H1 (cell line): ENCODE data around the gene ZFP36L2. TPM values are rescaled to one million over a fixed set of nuclear protein-coding genes. Genes with fewer than 3 reads are reported as not detected.

ENCODE experiments used
- CTCF ChIA-PET: fragments of 300-600 bp; sonication (Branson Sonifier 250); formaldehyde crosslinking; loops from one replicate; lab custom pipeline; 2021; ENCODE audit not compliant: partially characterized antibody; lab: Charles Lee
- POLR2A ChIA-PET: fragments of 300-600 bp; sonication (Branson Sonifier 250); formaldehyde crosslinking; loops from one replicate; lab custom pipeline; 2021; ENCODE audit warnings: inconsistent platforms; ENCODE audit not compliant: partially characterized antibody; lab: Charles Lee
- DNase-seq, 2 experiments: peaks; one replicate each; pipeline versions ENCODE4 v3.0.0 to v3.0.0-alpha.2; 2010 to 2022; ENCODE audit warnings: low spot score in 2 of 2, low read depth in 1 of 2, mixed read lengths in 1 of 2
- FAIRE-seq: peaks from 2 replicates; lab custom pipeline; 2011; peaks lifted over from hg19 to GRCh38; lab: Jason Lieb, UNC
- H2AFZ ChIP-seq: 2 replicates; pipeline ENCODE4 v1.8.1; 2012; ENCODE audit warnings: low read length, inconsistent platforms
- H2AK5ac ChIP-seq: 2 replicates; pipeline ENCODE4 v1.6.1; 2013; ENCODE audit warnings: low read depth, low read length
- H2BK120ac ChIP-seq: replicated peaks from 2 replicates; pipeline ENCODE3; 2013; ENCODE audit warnings: low read depth, low read length, inconsistent platforms
- H2BK12ac ChIP-seq: 2 replicates; pipeline ENCODE4 v1.6.1; 2013; ENCODE audit warnings: low read depth, low read length
- H2BK15ac ChIP-seq: 2 replicates; pipeline ENCODE4 v1.6.1; 2013; ENCODE audit warnings: low read length
- H2BK20ac ChIP-seq: 2 replicates; pipeline ENCODE4 v1.6.1; 2013; ENCODE audit warnings: low read length
- H2BK5ac ChIP-seq: 2 replicates; pipeline ENCODE4 v1.6.1; 2013; ENCODE audit warnings: low read depth, low read length
- H3K14ac ChIP-seq: 2 replicates; pipeline ENCODE4 v1.6.1; 2013; ENCODE audit warnings: inconsistent platforms; ENCODE audit not compliant: insufficient read length
- H3K18ac ChIP-seq: 2 replicates; pipeline ENCODE4 v1.6.1; 2013; ENCODE audit warnings: low read length; ENCODE audit errors: extremely low read depth
- H3K23ac ChIP-seq: 2 replicates; pipeline ENCODE4 v1.6.1; 2013; ENCODE audit warnings: inconsistent platforms; ENCODE audit not compliant: insufficient read length
- H3K23me2 ChIP-seq: 2 replicates; pipeline ENCODE4 v1.6.1; 2013; ENCODE audit warnings: low read depth, low read length
- H3K27ac ChIP-seq: 2 replicates; pipeline ENCODE4 v1.6.1; 2011; ENCODE audit warnings: low read depth, low read length, inconsistent platforms
- H3K27me3 ChIP-seq, 4 experiments: replicated peaks in 1 of 4; 1 replicate in 1 of 4; 2 replicates in 3 of 4; pipeline versions ENCODE4 v1.6.1 to v1.8.1; 2011 to 2013; ENCODE audit warnings: low read length in 3 of 4, mild to moderate bottlenecking in 3 of 4, inconsistent platforms in 2 of 4, mixed read lengths in 2 of 4, moderate library complexity in 1 of 4; ENCODE audit not compliant: control insufficient read depth in 3 of 4, insufficient read depth in 3 of 4; ENCODE audit errors: extremely low read depth in 1 of 4
- H3K36me3 ChIP-seq, 4 experiments: 2 replicates each; pipeline versions ENCODE4 v1.6.1 to v1.8.1; 2011 to 2013; ENCODE audit warnings: mild to moderate bottlenecking in 4 of 4, low read length in 3 of 4, moderate library complexity in 2 of 4, control low read depth in 1 of 4, inconsistent platforms in 1 of 4; ENCODE audit not compliant: insufficient read depth in 4 of 4, control insufficient read depth in 2 of 4
- H3K4ac ChIP-seq: replicated peaks from 2 replicates; pipeline ENCODE3; 2013; ENCODE audit warnings: low read length, low read depth, mixed read lengths, inconsistent platforms; ENCODE audit not compliant: insufficient read length
- H3K4me1 ChIP-seq, 4 experiments: replicated peaks in 1 of 4; 1 replicate in 1 of 4; 2 replicates in 3 of 4; pipeline versions ENCODE4 v1.6.1 to v1.8.1; 2011 to 2013; ENCODE audit warnings: low read length in 3 of 4, inconsistent platforms in 2 of 4, mixed read lengths in 1 of 4; ENCODE audit not compliant: insufficient read depth in 4 of 4, control insufficient read depth in 3 of 4
- H3K4me2 ChIP-seq, 2 experiments: 2 replicates each; pipeline versions ENCODE4 v1.6.1 to v1.8.1; 2011 to 2013; ENCODE audit warnings: low read depth in 2 of 2, low read length in 2 of 2, control low read depth in 1 of 2, inconsistent platforms in 1 of 2, mild to moderate bottlenecking in 1 of 2; ENCODE audit not compliant: insufficient read depth in 1 of 2
- H3K4me3 ChIP-seq, 4 experiments: fragments of 200-600, 300-600 bp in 1 of 4; sonication (generic), shearing (Covaris generic), sonication (Bioruptor Twin) in 1 of 4; 2 replicates each; pipeline versions ENCODE4 v1.5.1 to v1.8.1; 2011 to 2016; ENCODE audit warnings: low read length in 4 of 4, low read depth in 3 of 4, control low read depth in 2 of 4, inconsistent platforms in 2 of 4, mild to moderate bottlenecking in 2 of 4, mixed read lengths in 1 of 4, moderate library complexity in 1 of 4; ENCODE audit not compliant: insufficient read depth in 2 of 4; ENCODE audit errors: extremely low read depth in 1 of 4
- H3K56ac ChIP-seq: replicated peaks from 2 replicates; pipeline ENCODE3; 2013; ENCODE audit warnings: low read depth, mild to moderate bottlenecking, mixed read lengths, low read length, inconsistent platforms; ENCODE audit not compliant: insufficient read length
- H3K79me1 ChIP-seq: 2 replicates; pipeline ENCODE4 v1.6.1; 2013; ENCODE audit warnings: low read depth, low read length, control low read depth
- H3K79me2 ChIP-seq, 2 experiments: 2 replicates each; pipeline versions ENCODE4 v1.6.1 to v1.8.1; 2012 to 2013; ENCODE audit warnings: low read length in 2 of 2, mild to moderate bottlenecking in 2 of 2, inconsistent platforms in 1 of 2; ENCODE audit not compliant: insufficient read depth in 2 of 2, control insufficient read depth in 1 of 2
- H3K9ac ChIP-seq, 4 experiments: replicated peaks in 1 of 4; 1 replicate in 1 of 4; 2 replicates in 3 of 4; pipeline versions ENCODE4 v1.6.1 to v1.8.1; 2011 to 2013; ENCODE audit warnings: low read depth in 3 of 4, low read length in 3 of 4, control low read depth in 2 of 4, mild to moderate bottlenecking in 2 of 4, moderate library complexity in 2 of 4, inconsistent platforms in 1 of 4; ENCODE audit errors: extremely low read depth in 1 of 4
- H3K9me3 ChIP-seq, 2 experiments: 2 replicates each; pipeline versions ENCODE4 v1.6.1 to v1.8.1; 2012 to 2013; ENCODE audit warnings: mild to moderate bottlenecking in 2 of 2, moderate library complexity in 2 of 2, control low read depth in 1 of 2, inconsistent platforms in 1 of 2, low read depth in 1 of 2, low read length in 1 of 2, mixed read lengths in 1 of 2; ENCODE audit not compliant: insufficient read depth in 2 of 2
- H4K20me1 ChIP-seq, 2 experiments: replicated peaks in 1 of 2; 2 replicates each; pipeline versions ENCODE3 to v1.8.1; 2011 to 2013; ENCODE audit warnings: inconsistent platforms in 2 of 2, low read length in 2 of 2, mild to moderate bottlenecking in 1 of 2; ENCODE audit not compliant: insufficient read depth in 2 of 2, control insufficient read depth in 1 of 2
- H4K5ac ChIP-seq: 2 replicates; pipeline ENCODE4 v1.6.1; 2013; ENCODE audit warnings: low read length, low read depth, mixed read lengths, inconsistent platforms; ENCODE audit not compliant: insufficient read length
- H4K8ac ChIP-seq: 2 replicates; pipeline ENCODE4 v1.8.0; 2013; ENCODE audit warnings: mild to moderate bottlenecking, moderate library complexity, low read length, inconsistent platforms; ENCODE audit not compliant: insufficient read depth; ENCODE audit errors: extremely low read depth
- H4K91ac ChIP-seq: replicated peaks from 2 replicates; pipeline ENCODE3; 2013; ENCODE audit warnings: low read length, mixed read lengths, inconsistent platforms; ENCODE audit not compliant: insufficient read length
- CEBPB ChIP-seq: IDR thresholded peaks from 2 replicates; pipeline ENCODE4 v1.6.1; 2012; ENCODE audit warnings: low read depth, low read length
- CTCF ChIP-seq, 3 experiments: IDR thresholded peaks; 1 replicate in 2 of 3; 2 replicates in 1 of 3; pipeline versions ENCODE4 v1.5.1 to v1.6.1; 2011; ENCODE audit warnings: low read length in 3 of 3, mild to moderate bottlenecking in 3 of 3, inconsistent platforms in 2 of 3, low read depth in 1 of 3, moderate library complexity in 1 of 3; ENCODE audit not compliant: insufficient read depth in 1 of 3; ENCODE audit errors: control extremely low read depth in 1 of 3
- TBP ChIP-seq: IDR thresholded peaks from 2 replicates; pipeline ENCODE4 v1.6.1; 2011; ENCODE audit warnings: low read depth, low read length, improper control_type of control experiment
- USF2 ChIP-seq: IDR thresholded peaks from 2 replicates; pipeline ENCODE4 v1.6.1; 2011; ENCODE audit warnings: low read length, improper control_type of control experiment
- WGBS, 2 experiments: shearing (Covaris generic) in 1 of 2; methylation state at CpG; one replicate each; pipeline versions ENCODE4 v1.1.6 to v1.1.7; 2013 to 2015; ENCODE audit warnings: low lambda C conversion rate in 2 of 2, mixed read lengths in 2 of 2, inconsistent platforms in 1 of 2, low coverage in 1 of 2, missing lambda C conversion rate in 1 of 2; ENCODE audit not compliant: insufficient replicate concordance in 2 of 2, insufficient coverage in 1 of 2, insufficient read length in 1 of 2; ENCODE audit errors: extremely low coverage in 1 of 2, missing lambda C conversion rate in 1 of 2; 5-methylcytosine and 5-hydroxymethylcytosine counted together
- polyA plus RNA-seq, 7 experiments: library from polyadenylated mRNA; depleted of rRNA in 3 of 7; stranded (reverse) in 5 of 7; unstranded in 2 of 7; fragments of >200 nt in 5 of 7; fragments of 200-250 nt in 2 of 7; gene quantifications; 1 replicate in 5 of 7; 2 replicates in 1 of 7; 4 replicates in 1 of 7; pipeline versions ENCODE4 v1.2.1 to v1.2.3, GENCODE V29; 2011 to 2013; ENCODE audit warnings: missing spikeins in 2 of 7, mixed read lengths in 2 of 7
- total RNA-seq: library from RNA; stranded (reverse); fragmentation: NEBNext Ultra II Directional; extraction: Animal tissue kit (Norgen Biotek cat#: 25700); gene quantifications from 2 replicates; pipeline ENCODE4 v1.2.1, GENCODE V29; 2021

The ZFP36L2 gene
- total and polyA plus RNA-seq, 2 of the 8 experiments (the other 6 are each of a cell fraction or from before 2014, with no cell fraction given): 13.4 to 102 TPM

- peaks cover 2 to 26% (median 16%) of the 10 kb centered on the region in 4 experiments; a peak in 6 of 8 replicates for H3K36me3 ChIP-seq
- H3K4me2 ChIP-seq: peak overlapping the region; percentile 80 to 81
- peaks cover 3% of the 10 kb centered on the region for H3K23me2 ChIP-seq
- H4K20me1 ChIP-seq: peaks cover 9% of the 10 kb centered on the region in 2 experiments
- H2BK120ac ChIP-seq: no peak overlapping the region
- no peak overlapping the region for H2AFZ ChIP-seq
- no peak overlapping the region for H2BK15ac ChIP-seq
- H3K4me1 ChIP-seq: peaks cover 5 to 16% (median 10%) of the 10 kb centered on the region in 4 experiments; a peak in 5 of 7 replicates
- peak overlapping the region; percentile 92 for H4K5ac ChIP-seq
- H3K27me3 ChIP-seq: no peaks in the 10 kb centered on the region
- H3K4ac ChIP-seq: no peak overlapping the region
- H3K79me1 ChIP-seq: no peaks in the 10 kb centered on the region
- no peak; the same call in 1 of the 2 replicates for TF ChIP-seq TBP
- no peak for TF ChIP-seq USF2
- TF ChIP-seq CEBPB: no peak
- peak in 1 of 3 experiments; percentile 48; a peak in 1 of 4 replicates for TF ChIP-seq CTCF (IDR thresholded peaks at IDR 0.05; ENCODE audit: control extremely low read depth in 1 of 3, insufficient read depth in 1 of 3, low read depth in 1 of 3, low read length in 3 of 3)
- peak overlapping the region in 2 of 4 experiments; percentile 81 to 86; a peak in 4 of 7 replicates for H3K9ac ChIP-seq
- no peak overlapping the region for H3K56ac ChIP-seq
- peak overlapping the region; percentile 76 to 88 (median 85) for H3K4me3 ChIP-seq
- no peak overlapping the region for H3K14ac ChIP-seq
- H2BK20ac ChIP-seq: no peak overlapping the region
- H2AK5ac ChIP-seq: no peak overlapping the region
- H3K79me2 ChIP-seq: peaks cover 17 to 47% of the 10 kb centered on the region in 2 experiments
- H3K18ac ChIP-seq: no peak overlapping the region
- H2BK12ac ChIP-seq: no peak overlapping the region
- H3K9me3 ChIP-seq: no peaks in the 10 kb centered on the region
- FAIRE-seq (no peak), DNase-seq (no peak)
- peak overlapping the region; percentile 93; the same call in 1 of the 2 replicates for H2BK5ac ChIP-seq
- no peak overlapping the region for H4K91ac ChIP-seq
- CTCF ChIA-PET: interaction anchor here (0.8 to 7.4 kb wide), 43 partner anchors 12 to 398 kb away, joined by 3 to 101 read pairs (median 8); no protein-coding TSS in a partner anchor
- H4K8ac ChIP-seq: 0 out of 2 replicates have a peak overlapping the region, but pooled peaks have one; percentile 7
- H3K27ac ChIP-seq: peak overlapping the region; percentile 95; the same call in 1 of the 2 replicates
- no peak overlapping the region for H3K23ac ChIP-seq
- POLR2A ChIA-PET: interaction anchor here (1.1 to 2.5 kb wide), 13 partner anchors 8 to 250 kb away, joined by 3 to 32 read pairs (median 6); no protein-coding TSS in a partner anchor
- WGBS, 2 experiments: 16% methylated on average over 10 of the region's 10 CpGs; no CpG with 5 or more reads in 1 of the 2 experiments
Measured at GRCh38 chr2:43227830-43228281, 1.4 kb upstream of the ZFP36L2 start.
